SH-SY5Y (cell line): ENCODE measurements around the gene ZNRF4.

Experiments
- GATA2 ChIP-seq: IDR thresholded peaks from 2 replicates; pipeline ENCODE4 v1.6.1; 2011; ENCODE audit warnings: mild to moderate bottlenecking, low read depth, low read length
- GATA3 ChIP-seq: IDR thresholded peaks from 2 replicates; pipeline ENCODE4 v1.6.1; 2011; ENCODE audit warnings: low read depth, mild to moderate bottlenecking, low read length, moderate library complexity

DNA sequence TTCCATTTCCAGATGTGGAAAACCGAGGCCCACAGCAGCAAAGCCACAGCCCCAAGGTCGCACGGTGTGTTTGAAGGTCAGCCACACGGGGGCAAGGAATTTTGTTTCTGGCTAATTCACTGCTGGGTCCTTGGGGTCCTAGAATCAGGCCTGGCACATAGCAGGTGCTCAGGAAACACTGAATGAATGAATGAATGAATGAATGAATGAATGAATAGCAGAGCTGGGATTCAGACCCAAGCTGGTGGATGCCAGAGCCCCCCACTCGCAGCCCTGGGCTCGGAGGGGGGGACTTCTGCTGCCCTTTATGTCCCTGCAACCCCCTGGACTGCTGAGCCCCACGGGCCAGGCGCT is 37.0 kb downstream of the ZNRF4 start:
- TF ChIP-seq GATA2 (no peak), GATA3 (no peak)
